K562 (cell line): Measurements from ENCODE around the gene CALR3. TPM values are rescaled to one million over a fixed set of nuclear protein-coding genes. Genes with fewer than 3 reads are reported as not detected.
A peak's percentile ranks its signal among the peaks of the same experiment; 100 is the strongest.

Source experiments
- ATAC-seq: fragments of 200-7000 bp; cut with Tn5 transposase; 3 replicates; pipeline ENCODE4 v1.9.1; 2020; ENCODE audit warnings: moderate library complexity
- Bru-seq: library from RNA; stranded (reverse); fragments of 400-500 nt; gene quantifications from one replicate; lab custom pipeline; 2021; lab: Mats Ljungman, UMichigan
- BruChase-seq, 2 experiments: library from RNA; stranded (reverse); fragments of 400-500 nt; gene quantifications; one replicate each; lab custom pipeline; 2021; lab: Mats Ljungman, UMichigan
- BruUV-seq: library from RNA; stranded (reverse); fragments of 400-500 nt; replicated peaks from 2 replicates; lab custom pipeline; 2021; lab: Mats Ljungman, UMichigan
- CTCF ChIA-PET: fragments of 300-600 bp; formaldehyde crosslinking; extraction: SDS; loops from one replicate; lab custom pipeline; 2021; ENCODE audit warnings: low intra/inter-chr PET ratio; lab: Yijun Ruan, JAX
- POLR2A ChIA-PET: fragments of 300-600, 350-650 bp; sonication (Branson Sonifier 250); formaldehyde crosslinking; extraction: SDS; loops from one replicate; lab custom pipeline; 2021; ENCODE audit warnings: antibody characterized with exemption, inconsistent platforms; lab: Yijun Ruan, JAX
- DNase-seq, 4 experiments: peaks; one replicate each; pipeline versions ENCODE4 v3.0.0 to v3.0.0-alpha.2; 2011 to 2018; ENCODE audit warnings: low spot score in 3 of 4, mixed read lengths in 3 of 4; ENCODE audit errors: extremely low read depth in 1 of 4
- FAIRE-seq: peaks from 2 replicates; lab custom pipeline; 2011; peaks lifted over from hg19 to GRCh38; lab: Jason Lieb, UNC
- H2AFZ ChIP-seq: 2 replicates; pipeline ENCODE4 v1.6.0; 2011; ENCODE audit warnings: low read depth, low read length, control low read depth, inconsistent platforms
- H3K27ac ChIP-seq: fragments of 200-600 bp; 3 replicates; pipeline ENCODE4 v1.8.0; 2011; ENCODE audit warnings: low read depth, mild to moderate bottlenecking, control low read depth, inconsistent platforms, low read length, moderate library complexity, mixed read lengths; ENCODE audit errors: extremely low read depth
- H3K27me3 ChIP-seq, 2 experiments: fragments of 300-600 bp in 1 of 2; 2 replicates in 1 of 2; 3 replicates in 1 of 2; pipeline versions ENCODE4 v1.6.0 to v1.8.0; 2011; ENCODE audit warnings: inconsistent platforms in 2 of 2, low read length in 2 of 2, mild to moderate bottlenecking in 1 of 2, mixed read lengths in 1 of 2, moderate library complexity in 1 of 2; ENCODE audit not compliant: control insufficient read depth in 2 of 2, insufficient read depth in 2 of 2
- H3K36me3 ChIP-seq: fragments of 300-600 bp; 3 replicates; pipeline ENCODE4 v1.8.0; 2011; ENCODE audit warnings: mild to moderate bottlenecking, low read length, inconsistent platforms; ENCODE audit not compliant: control insufficient read depth, insufficient read depth
- H3K4me1 ChIP-seq, 2 experiments: fragments of 200-600 bp in 1 of 2; replicated peaks in 1 of 2; 2 replicates in 1 of 2; 3 replicates in 1 of 2; pipeline versions ENCODE4 v1.5.1 to v1.8.0; 2011; ENCODE audit warnings: inconsistent platforms in 2 of 2, low read length in 2 of 2, mild to moderate bottlenecking in 1 of 2, mixed read lengths in 1 of 2, moderate library complexity in 1 of 2; ENCODE audit not compliant: control insufficient read depth in 2 of 2, insufficient read depth in 2 of 2
- H3K4me2 ChIP-seq: 2 replicates; pipeline ENCODE4 v1.6.1; 2011; ENCODE audit warnings: low read length, control low read depth, inconsistent platforms, mixed read lengths; ENCODE audit not compliant: insufficient read depth
- H3K4me3 ChIP-seq: fragments of 200-600 bp; sonication (generic), shearing (Covaris generic); 2 replicates; pipeline ENCODE4 v1.5.1; 2016; ENCODE audit warnings: control low read depth, inconsistent platforms
- H3K79me2 ChIP-seq: fragments of 200-600 bp; 3 replicates; pipeline ENCODE4 v1.8.0; 2011; ENCODE audit warnings: low read length, inconsistent platforms; ENCODE audit not compliant: control insufficient read depth, insufficient read depth
- H3K9ac ChIP-seq, 2 experiments: 2 replicates each; pipeline versions ENCODE4 v1.6.0 to v1.6.1; 2011; ENCODE audit warnings: low read depth in 2 of 2, low read length in 2 of 2, control low read depth in 1 of 2, inconsistent platforms in 1 of 2, mild to moderate bottlenecking in 1 of 2, mixed read lengths in 1 of 2; ENCODE audit not compliant: insufficient read depth in 1 of 2
- H3K9me1 ChIP-seq: one replicate; pipeline ENCODE4 v1.6.0; 2011; ENCODE audit warnings: inconsistent platforms, mild to moderate bottlenecking, low read length, moderate library complexity; ENCODE audit not compliant: control insufficient read depth, insufficient read depth
- H3K9me3 ChIP-seq: replicated peaks from 2 replicates; pipeline ENCODE4 v1.5.1; 2011; ENCODE audit warnings: low read depth, low read length, inconsistent platforms; ENCODE audit not compliant: control insufficient read depth, insufficient read depth
- H4K20me1 ChIP-seq: replicated peaks from 2 replicates; pipeline ENCODE4 v1.6.1; 2011; ENCODE audit warnings: low read length, inconsistent platforms, mixed read lengths; ENCODE audit not compliant: control insufficient read depth, insufficient read depth
- CBFA2T3 ChIP-seq: fragments of 450-650 bp; IDR thresholded peaks from 2 replicates; pipeline ENCODE4 v1.6.1; 2017
- GABPB2 ChIP-seq: fragments of 250-450 bp; sonication (Bioruptor Pico); conservative IDR thresholded peaks from 2 replicates; pipeline ENCODE4 v1.5.1; 2021; ENCODE audit warnings: mild to moderate bottlenecking
- GATA2 ChIP-seq: sonication (generic); formaldehyde crosslinking; IDR thresholded peaks from 2 replicates; pipeline ENCODE4 v1.4.0; 2020; ENCODE audit warnings: mild to moderate bottlenecking, missing genetic modification reagents
- JUN ChIP-seq, 2 experiments: sonication (generic) in 1 of 2; formaldehyde crosslinking in 1 of 2; IDR thresholded peaks; 2 replicates each; pipeline versions ENCODE4 v1.6.1 to v1.8.0; 2012 to 2022; ENCODE audit warnings: borderline replicate concordance in 2 of 2, mild to moderate bottlenecking in 2 of 2, improper control_type of control experiment in 1 of 2, low read depth in 1 of 2, low read length in 1 of 2, missing genetic modification reagents in 1 of 2
- MED1 ChIP-seq: sonication (generic); formaldehyde crosslinking; IDR thresholded peaks from 2 replicates; pipeline ENCODE4 v1.8.1; 2023; ENCODE audit warnings: missing genetic modification reagents, borderline replicate concordance
- STAT5A ChIP-seq: IDR thresholded peaks from 2 replicates; pipeline ENCODE4 v1.6.1; 2012; ENCODE audit warnings: low read length, inconsistent platforms, borderline replicate concordance
- ZNF316 ChIP-seq: fragments of 450-650 bp; IDR thresholded peaks from 2 replicates; pipeline ENCODE4 v1.6.1; 2016
- WGBS: fragments of 100-300 bp; shearing (Covaris generic); methylation state at CpG from one replicate; pipeline ENCODE4 v1.1.6; 2016; ENCODE audit warnings: low coverage, mixed read lengths; ENCODE audit not compliant: insufficient coverage; ENCODE audit errors: missing lambda C conversion rate; 5-methylcytosine and 5-hydroxymethylcytosine counted together
- in situ Hi-C: fragments of 300-500 bp; cut with MboI; formaldehyde crosslinking; loops from 4 replicates; pipeline ENCODE4 v1.15.0; 2018; ENCODE audit warnings: inconsistent platforms, mixed read lengths
- intact Hi-C: fragments of 100-400 bp; cut with micrococcal nuclease; formaldehyde crosslinking; loops from 2 replicates; pipeline ENCODE4 v1.14.2; 2022
- long read RNA-seq, 3 experiments: library from polyadenylated mRNA in 2 of 3; library from RNA in 1 of 3; unstranded in 2 of 3; stranded (forward) in 1 of 3; transcript quantifications; one replicate each; pipeline ENCODE4 v2.0.0, GENCODE V29; 2019 to 2022
- polyA minus RNA-seq, 3 experiments: library from RNA; depleted of rRNA, polyadenylated mRNA; stranded (reverse); fragments of >200 nt; gene quantifications; 2 replicates each; pipeline ENCODE4 v1.2.3, GENCODE V29; 2011
- polyA plus RNA-seq, 8 experiments: library from polyadenylated mRNA; depleted of rRNA in 4 of 8; stranded (reverse) in 5 of 8; unstranded in 3 of 8; fragments of >200 nt; fragmentation: Nextera tagmentation in 2 of 8; fragmentation: Illumina TruSeq in 1 of 8; extraction: Ambion mirVana in 2 of 8; extraction: Trizol in 1 of 8; gene quantifications; 2 replicates each; pipeline versions ENCODE4 v1.2.1 to v1.2.3, GENCODE V29; 2011 to 2014; ENCODE audit warnings: inconsistent platforms in 1 of 8, missing spikeins in 1 of 8
- total RNA-seq, 7 experiments: library from RNA; depleted of rRNA in 6 of 7; stranded (reverse); fragments of >200 nt in 6 of 7; fragmentation: Illumina TruSeq in 2 of 7; extraction: Trizol in 2 of 7; gene quantifications; 2 replicates each; pipeline versions ENCODE4 v1.2.1 to v1.2.3, GENCODE V29; 2011 to 2021; ENCODE audit warnings: low replicate concordance in 1 of 7
- TF ChIP-seq, protein P1 (sequence below): fragments of 450-650 bp; formaldehyde crosslinking; IDR thresholded peaks from 2 replicates; pipeline ENCODE4 v1.4.0; 2020; ENCODE audit warnings: mild to moderate bottlenecking
- TF ChIP-seq, protein P2 (sequence below), 3 experiments: fragments of 200-800 bp in 1 of 3; fragments of 250-450 bp in 1 of 3; fragments of 450-650 bp in 1 of 3; sonication (Bioruptor Pico) in 1 of 3; sonication (Bioruptor generic) in 1 of 3; formaldehyde crosslinking in 1 of 3; IDR thresholded peaks; 2 replicates each; pipeline versions ENCODE4 v1.6.1 to v1.8.0; 2016 to 2022; ENCODE audit warnings: mild to moderate bottlenecking in 2 of 3, missing genetic modification characterization in 2 of 3, missing compliant biosample characterization in 1 of 3, moderate library complexity in 1 of 3

CALR3 gene, protein sequence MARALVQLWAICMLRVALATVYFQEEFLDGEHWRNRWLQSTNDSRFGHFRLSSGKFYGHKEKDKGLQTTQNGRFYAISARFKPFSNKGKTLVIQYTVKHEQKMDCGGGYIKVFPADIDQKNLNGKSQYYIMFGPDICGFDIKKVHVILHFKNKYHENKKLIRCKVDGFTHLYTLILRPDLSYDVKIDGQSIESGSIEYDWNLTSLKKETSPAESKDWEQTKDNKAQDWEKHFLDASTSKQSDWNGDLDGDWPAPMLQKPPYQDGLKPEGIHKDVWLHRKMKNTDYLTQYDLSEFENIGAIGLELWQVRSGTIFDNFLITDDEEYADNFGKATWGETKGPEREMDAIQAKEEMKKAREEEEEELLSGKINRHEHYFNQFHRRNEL
- total RNA-seq (2011; cell fraction: chromatin; rRNA removed; ENCODE audit: low replicate concordance): not detected in 2 replicates
- total RNA-seq (2011; cell fraction: nucleolus; rRNA removed): not detected in 2 replicates
- total RNA-seq (2011; cell fraction: nucleoplasm; rRNA removed): not detected in 2 replicates
- total RNA-seq (2014; rRNA removed) (0.41 TPM in 1 of 2 replicates, not detected in the other), total RNA-seq (2014; rRNA removed; fragmentation: Illumina TruSeq; extraction: Trizol) (0.18 and 0.19 TPM in 2 replicates), total RNA-seq (2015; rRNA removed; fragmentation: Illumina TruSeq; extraction: Trizol) (not detected in 2 replicates), total RNA-seq (2021) (not detected in 2 replicates), polyA plus RNA-seq (2011; rRNA removed) (0.15 TPM in 1 of 2 replicates, not detected in the other), polyA plus RNA-seq (2014; fragmentation: Illumina TruSeq; extraction: Trizol) (not detected in 2 replicates), polyA plus RNA-seq (2014; fragmentation: Nextera tagmentation; extraction: Ambion mirVana) (under 1 TPM; 0.22 to 0.24 TPM), polyA plus RNA-seq (2014; rRNA removed) (not detected in 2 replicates), polyA minus RNA-seq (2011; rRNA and poly(A)+ RNA removed) (0.24 TPM in 1 of 2 replicates, not detected in the other), Bru-seq, nascent RNA (percentile 47 among the genes with signal in this experiment), BruChase-seq, experiment 1, labeled RNA remaining after a 2-hour chase (percentile 34 among the genes with signal in this experiment), BruChase-seq, experiment 2, labeled RNA remaining after a 6-hour chase (percentile 43 among the genes with signal in this experiment)
- not detected in 2 replicates for polyA plus RNA-seq (2011; cell fraction: cytosol; rRNA removed)
- polyA plus RNA-seq (2011; cell fraction: nucleus; rRNA removed): not detected in 2 replicates
- 0.07 TPM in 1 of 2 replicates, not detected in the other for polyA plus RNA-seq (2012)
- polyA minus RNA-seq (2011; cell fraction: cytosol; rRNA and poly(A)+ RNA removed): not detected in 2 replicates
- polyA minus RNA-seq (2011; cell fraction: nucleus; rRNA and poly(A)+ RNA removed): not detected in 2 replicates
- long read RNA-seq, experiment 1: 0 reads
- long read RNA-seq, experiment 2: 0 reads
- long read RNA-seq, experiment 3: 0 reads

DNA sequence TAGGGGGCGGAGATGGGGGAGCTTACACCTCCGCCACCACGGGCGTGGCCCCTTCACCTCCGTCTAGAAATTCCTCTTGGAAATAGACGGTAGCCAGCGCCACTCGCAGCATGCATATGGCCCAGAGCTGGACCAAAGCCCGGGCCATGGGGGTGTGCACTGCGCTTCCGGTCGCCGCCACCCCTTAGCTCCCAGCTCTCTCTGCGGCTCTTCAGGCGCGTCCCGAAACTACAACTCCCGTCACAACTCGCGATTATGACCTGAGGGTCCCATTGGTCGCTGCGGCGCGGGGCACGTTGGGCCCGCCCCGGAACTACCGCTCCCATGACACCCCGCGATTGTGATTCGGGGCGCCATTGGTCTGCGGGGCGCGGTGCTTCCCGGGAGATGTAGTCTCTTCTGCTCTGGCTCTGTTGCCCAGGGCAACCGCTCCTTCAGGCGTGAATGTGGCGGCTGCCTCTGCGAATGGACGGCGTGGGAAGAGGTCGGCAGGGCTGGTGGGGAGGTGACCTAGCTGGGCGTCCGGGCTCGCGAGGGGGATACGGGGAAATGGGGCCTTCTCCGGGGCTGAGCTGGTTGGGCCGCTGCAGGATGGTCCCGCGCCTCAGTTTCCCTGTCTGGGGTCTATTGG, at the start of gene CALR3, which contains the start of gene C19orf44:
Gene CALR3 (minus strand): TSS at position 186 of the 631 bp plus-strand sequence. CDS start 38 bp downstream, at position 148.
Gene C19orf44 (plus strand): TSS at position 413 of the 631 bp plus-strand sequence. CDS start 4,399 bp downstream, outside the sequence.
- no peaks in the 10 kb centered on the region for H3K27me3 ChIP-seq
- H3K36me3 ChIP-seq: peaks cover 6% of the 10 kb centered on the region; the same call in 1 of the 3 replicates
- ChIA-PET POLR2A (interaction anchor here (0.6 to 1.6 kb wide), 8 partner anchors 9 to 373 kb away, joined by 3 to 4 read pairs (median 3); no protein-coding TSS in a partner anchor), CTCF (no interaction called here)
- peaks cover 8 to 25% of the 10 kb centered on the region in 2 experiments; a peak in 4 of 5 replicates for H3K4me1 ChIP-seq
- peak within 1 kb of the TSS; percentile 58 for H3K4me3 ChIP-seq
- in situ Hi-C loops (no loop called here), intact Hi-C loops (loop anchor here (5.0 kb wide), 1 partner anchor 49 kb away; no protein-coding TSS in a partner anchor)
- no peaks in the 10 kb centered on the region for H3K9me3 ChIP-seq
- peak within 1 kb of the TSS; percentile 60 for H3K27ac ChIP-seq
- FAIRE-seq: peak; percentile 98
- H3K9ac ChIP-seq: peak within 1 kb of the TSS; percentile 70 to 91
- H2AFZ ChIP-seq: peak within 1 kb of the TSS; percentile 96
- H3K79me2 ChIP-seq: peaks cover 21% of the 10 kb centered on the region; the same call in 2 of the 3 replicates
- DNase-seq: peak; percentile 95 to 99 (median 96)
- peak; percentile 99 for ATAC-seq
- WGBS: under 1% methylated on average over 51 of the region's 52 CpGs
- no peaks in the 10 kb centered on the region for H3K9me1 ChIP-seq
- H3K4me2 ChIP-seq: peak within 1 kb of the TSS; percentile 84
- no TSS peak for BruUV-seq
- no peaks in the 10 kb centered on the region for H4K20me1 ChIP-seq
- TF ChIP-seq STAT5A (no peak), ZNF316 (no peak), GABPB2 (CRISPR knock-in tag) (no peak), MED1 (CRISPR knock-in tag) (no peak), CBFA2T3 (no peak), GATA2 (CRISPR knock-in tag) (no peak), JUN (IDR thresholded peaks at IDR 0.05; ENCODE audit: borderline replicate concordance, low read depth, low read length) (peak; percentile 35; the same call in 1 of the 2 replicates), JUN (CRISPR knock-in tag; IDR thresholded peaks at IDR 0.05; ENCODE audit: borderline replicate concordance) (no peak)
- TF ChIP-seq, protein P1, sequence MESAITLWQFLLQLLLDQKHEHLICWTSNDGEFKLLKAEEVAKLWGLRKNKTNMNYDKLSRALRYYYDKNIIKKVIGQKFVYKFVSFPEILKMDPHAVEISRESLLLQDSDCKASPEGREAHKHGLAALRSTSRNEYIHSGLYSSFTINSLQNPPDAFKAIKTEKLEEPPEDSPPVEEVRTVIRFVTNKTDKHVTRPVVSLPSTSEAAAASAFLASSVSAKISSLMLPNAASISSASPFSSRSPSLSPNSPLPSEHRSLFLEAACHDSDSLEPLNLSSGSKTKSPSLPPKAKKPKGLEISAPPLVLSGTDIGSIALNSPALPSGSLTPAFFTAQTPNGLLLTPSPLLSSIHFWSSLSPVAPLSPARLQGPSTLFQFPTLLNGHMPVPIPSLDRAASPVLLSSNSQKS (CRISPR knock-in tag): no peak
- TF ChIP-seq, protein P2, sequence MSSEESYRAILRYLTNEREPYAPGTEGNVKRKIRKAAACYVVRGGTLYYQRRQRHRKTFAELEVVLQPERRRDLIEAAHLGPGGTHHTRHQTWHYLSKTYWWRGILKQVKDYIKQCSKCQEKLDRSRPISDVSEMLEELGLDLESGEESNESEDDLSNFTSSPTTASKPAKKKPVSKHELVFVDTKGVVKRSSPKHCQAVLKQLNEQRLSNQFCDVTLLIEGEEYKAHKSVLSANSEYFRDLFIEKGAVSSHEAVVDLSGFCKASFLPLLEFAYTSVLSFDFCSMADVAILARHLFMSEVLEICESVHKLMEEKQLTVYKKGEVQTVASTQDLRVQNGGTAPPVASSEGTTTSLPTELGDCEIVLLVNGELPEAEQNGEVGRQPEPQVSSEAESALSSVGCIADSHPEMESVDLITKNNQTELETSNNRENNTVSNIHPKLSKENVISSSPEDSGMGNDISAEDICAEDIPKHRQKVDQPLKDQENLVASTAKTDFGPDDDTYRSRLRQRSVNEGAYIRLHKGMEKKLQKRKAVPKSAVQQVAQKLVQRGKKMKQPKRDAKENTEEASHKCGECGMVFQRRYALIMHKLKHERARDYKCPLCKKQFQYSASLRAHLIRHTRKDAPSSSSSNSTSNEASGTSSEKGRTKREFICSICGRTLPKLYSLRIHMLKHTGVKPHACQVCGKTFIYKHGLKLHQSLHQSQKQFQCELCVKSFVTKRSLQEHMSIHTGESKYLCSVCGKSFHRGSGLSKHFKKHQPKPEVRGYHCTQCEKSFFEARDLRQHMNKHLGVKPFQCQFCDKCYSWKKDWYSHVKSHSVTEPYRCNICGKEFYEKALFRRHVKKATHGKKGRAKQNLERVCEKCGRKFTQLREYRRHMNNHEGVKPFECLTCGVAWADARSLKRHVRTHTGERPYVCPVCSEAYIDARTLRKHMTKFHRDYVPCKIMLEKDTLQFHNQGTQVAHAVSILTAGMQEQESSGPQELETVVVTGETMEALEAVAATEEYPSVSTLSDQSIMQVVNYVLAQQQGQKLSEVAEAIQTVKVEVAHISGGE (CRISPR knock-in tag; IDR thresholded peaks at IDR 0.05): peak in 1 of 3 experiments; percentile 88; a peak in 2 of 6 replicates
